Mononuclear cell (primary cell): ENCODE results near the gene SASH1. TPM values are rescaled to one million over a fixed set of nuclear protein-coding genes. Genes with fewer than 3 reads are reported as not detected.

Experiments used
- H3K27me3 ChIP-seq: 2 replicates; pipeline ENCODE4 v1.6.0; 2011; ENCODE audit warnings: low read length, control low read depth; ENCODE audit not compliant: insufficient read depth
- H3K4me1 ChIP-seq: 2 replicates; pipeline ENCODE4 v1.5.1; 2011; ENCODE audit warnings: mild to moderate bottlenecking, low read length, control low read depth; ENCODE audit not compliant: insufficient read depth
- H3K4me3 ChIP-seq: 2 replicates; pipeline ENCODE4 v1.5.1; 2011; ENCODE audit warnings: mild to moderate bottlenecking, low read length, moderate library complexity
- H3K9me3 ChIP-seq: 2 replicates; pipeline ENCODE4 v1.5.1; 2011; ENCODE audit warnings: low read depth, mild to moderate bottlenecking, control low read depth, low read length
- total RNA-seq: library from RNA; depleted of rRNA; stranded (reverse); fragments of >200 nt; gene quantifications from one replicate; pipeline ENCODE4 v1.2.3, GENCODE V29; 2012

SASH1 gene
- total RNA-seq, 1 donor, result 1.7 TPM

DNA sequence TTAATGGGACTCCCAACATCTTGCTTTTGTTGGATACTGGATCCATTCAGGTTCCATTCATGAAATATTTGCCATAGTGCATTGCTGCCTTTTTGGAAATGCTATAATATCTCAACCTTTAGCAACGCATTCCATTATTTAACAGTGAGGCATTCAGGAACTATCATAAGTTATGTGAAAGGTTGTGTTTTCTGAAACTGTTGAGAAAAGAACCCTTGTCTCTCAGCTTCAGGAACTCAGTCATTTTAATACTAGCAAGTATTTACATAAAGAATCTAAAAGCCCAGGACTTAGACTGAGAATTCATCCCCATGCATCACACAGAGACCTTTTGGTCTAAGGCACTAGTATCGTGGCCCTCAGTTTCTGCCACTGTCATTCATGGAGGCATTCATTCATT is 24.9 kb upstream of the SASH1 start:
- H3K9me3 ChIP-seq, result no peaks in the 10 kb centered on the region
- H3K4me1 ChIP-seq, result no peaks in the 10 kb centered on the region
- H3K4me3 ChIP-seq, result no peak overlapping the region
- H3K27me3 ChIP-seq, result no peaks in the 10 kb centered on the region

DNA sequence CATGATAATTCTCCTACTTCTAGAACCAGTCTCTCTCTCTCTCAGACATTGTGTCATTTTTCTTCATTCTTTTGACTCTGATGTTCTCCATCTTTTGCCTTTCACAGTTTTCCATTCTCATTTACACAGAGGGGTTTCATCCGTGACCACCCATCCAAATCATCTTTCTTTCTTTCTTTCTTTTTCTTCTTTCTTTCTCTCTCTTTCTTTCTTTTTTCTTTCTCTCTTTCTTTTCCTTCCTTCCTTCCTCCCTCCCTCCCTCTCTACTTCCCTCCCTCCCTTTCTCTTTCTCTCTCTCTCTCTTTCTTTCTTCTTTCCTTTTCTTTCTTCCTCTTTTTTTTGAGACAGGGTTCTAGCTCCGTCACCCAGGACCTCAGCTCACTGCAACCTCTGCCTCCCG is 19.9 kb upstream of the SASH1 start:
- Histone ChIP-seq H3K9me3 (no peaks in the 10 kb centered on the region), H3K27me3 (no peaks in the 10 kb centered on the region), H3K4me3 (no peak overlapping the region), H3K4me1 (no peaks in the 10 kb centered on the region)

DNA sequence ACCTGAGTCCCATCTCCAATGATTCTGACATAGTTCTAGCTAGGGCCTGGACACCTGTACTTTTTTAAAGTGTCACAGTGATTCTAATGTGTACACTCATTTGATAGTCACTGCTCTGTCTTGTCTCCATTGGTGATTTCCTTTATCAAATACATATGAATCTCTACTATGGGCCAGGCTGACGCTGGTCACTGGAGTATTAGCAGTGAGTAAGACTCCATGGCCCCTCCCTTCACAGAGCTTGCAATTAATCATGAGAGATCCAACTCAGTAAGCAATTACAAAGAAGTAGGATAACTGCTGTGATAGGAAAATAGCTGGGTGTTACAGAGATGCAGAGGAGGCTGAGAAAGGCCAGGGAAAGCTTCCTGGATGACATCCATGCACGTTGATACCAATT is 19.3 kb upstream of the SASH1 start:
- H3K9me3 ChIP-seq, result no peaks in the 10 kb centered on the region
- H3K4me1 ChIP-seq, result no peaks in the 10 kb centered on the region
- H3K27me3 ChIP-seq, result no peaks in the 10 kb centered on the region
- H3K4me3 ChIP-seq, result no peak overlapping the region

DNA sequence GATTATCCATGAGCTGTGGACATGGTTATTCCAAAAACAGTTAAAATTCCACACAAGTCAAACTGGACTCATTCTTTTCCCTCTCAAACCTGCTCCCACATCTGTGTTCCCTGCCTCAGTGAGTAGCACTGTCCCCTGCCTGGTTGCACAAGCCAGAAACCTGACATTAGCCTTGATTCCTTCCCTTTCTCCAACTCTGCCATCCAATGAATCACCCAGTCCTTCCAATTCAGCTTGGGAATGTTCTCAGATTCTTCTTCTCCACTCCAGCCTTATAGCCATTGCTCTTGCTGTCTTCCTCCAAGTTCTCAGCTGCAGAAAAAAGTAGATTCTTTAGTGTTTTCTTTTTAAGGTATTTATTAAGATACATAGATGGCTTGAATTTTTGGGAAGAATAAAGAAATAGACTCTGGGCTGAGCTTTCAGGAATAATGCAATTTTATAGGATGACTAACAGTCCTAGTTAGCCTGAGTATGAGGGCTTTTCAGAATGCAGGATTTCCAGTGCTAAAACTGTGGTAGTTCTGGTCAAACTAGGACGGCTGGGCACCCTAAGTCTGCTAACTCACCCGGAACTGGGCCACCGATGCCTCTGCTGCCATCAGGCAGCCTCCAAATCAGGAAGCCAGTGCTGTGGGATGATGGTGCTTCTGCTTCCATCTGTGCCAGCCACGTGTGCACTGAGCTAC is 18.2 kb upstream of the SASH1 start:
- peaks cover under 1% of the 10 kb centered on the region for H3K27me3 ChIP-seq
- H3K4me3 ChIP-seq, result no peak overlapping the region
- no peaks in the 10 kb centered on the region for H3K4me1 ChIP-seq

DNA sequence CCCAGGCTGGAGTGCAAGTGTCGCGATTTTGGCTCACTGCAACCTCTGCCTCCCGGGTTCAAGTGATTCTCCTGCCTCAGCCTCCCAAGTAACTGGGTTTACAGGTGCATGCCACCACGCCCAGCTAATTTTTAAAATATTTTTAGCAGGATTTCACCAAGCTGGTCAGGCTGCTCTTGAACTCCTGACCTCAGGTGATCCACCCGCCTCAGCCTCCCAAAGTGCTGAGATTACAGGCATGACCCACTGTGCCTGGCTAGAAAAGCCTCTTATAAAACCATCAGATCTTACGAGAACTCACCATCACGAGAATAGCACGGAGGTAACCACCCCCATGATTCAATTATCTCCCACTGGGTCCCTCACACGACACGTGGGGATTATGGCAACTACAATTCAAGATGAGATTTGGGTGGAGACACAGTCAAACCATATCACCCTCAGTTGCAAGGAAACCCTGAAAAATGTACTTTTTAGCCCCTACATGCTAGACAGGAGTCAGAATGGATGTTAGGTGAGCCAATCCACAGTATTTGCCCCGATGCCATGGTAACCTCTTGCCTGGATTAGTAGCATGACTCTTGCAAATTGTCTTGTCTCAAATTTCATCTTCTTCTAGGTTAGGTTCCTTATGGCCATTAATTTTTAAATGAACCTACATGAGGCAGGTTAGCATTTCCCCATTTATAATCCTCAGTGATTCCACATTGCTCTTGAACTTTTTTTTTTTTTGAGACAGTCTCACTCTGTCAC is 17.1 kb upstream of the SASH1 start:
- H3K9me3 ChIP-seq, result no peaks in the 10 kb centered on the region
- no peak overlapping the region for H3K4me3 ChIP-seq
- peaks cover 2% of the 10 kb centered on the region for H3K27me3 ChIP-seq
- no peaks in the 10 kb centered on the region for H3K4me1 ChIP-seq

More for the DNA sequence above, 18.2 kb upstream of the SASH1 start:
- H3K9me3 ChIP-seq, result no peaks in the 10 kb centered on the region

DNA sequence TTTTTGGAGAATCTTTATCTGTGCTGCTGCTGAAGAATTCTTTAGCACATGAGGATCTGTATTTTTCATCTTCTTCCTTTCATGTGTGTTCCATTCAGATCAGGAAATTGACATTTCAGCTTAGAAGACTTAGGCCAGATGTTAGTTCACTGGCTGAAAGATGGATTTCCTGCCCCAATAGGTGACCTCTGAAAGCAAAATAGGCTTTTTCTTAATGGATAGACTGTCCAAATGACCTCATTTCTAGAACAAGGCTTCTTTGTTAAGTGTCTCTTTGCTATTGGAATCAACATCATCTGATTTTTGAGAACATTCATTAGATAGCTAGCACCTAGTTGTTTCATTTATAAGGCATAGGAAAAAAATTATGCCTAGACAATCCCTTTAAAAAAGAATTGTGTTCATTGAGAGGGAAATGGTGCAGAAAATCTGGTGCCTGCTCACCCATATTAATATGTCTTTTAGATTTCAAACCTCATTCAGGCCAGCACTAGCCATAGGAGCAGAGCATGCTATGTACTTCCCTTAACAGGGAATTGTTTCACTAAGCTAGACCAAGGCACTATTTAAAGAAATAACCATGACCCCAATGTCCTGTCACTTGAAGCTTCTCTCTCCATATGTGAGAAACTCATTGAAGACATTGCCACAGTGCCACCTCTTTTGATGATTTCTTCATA is 13.6 kb upstream of the SASH1 start:
- no peak overlapping the region for H3K4me3 ChIP-seq
- no peaks in the 10 kb centered on the region for H3K4me1 ChIP-seq
- peaks cover 2% of the 10 kb centered on the region for H3K27me3 ChIP-seq
- H3K9me3 ChIP-seq, result no peaks in the 10 kb centered on the region

DNA sequence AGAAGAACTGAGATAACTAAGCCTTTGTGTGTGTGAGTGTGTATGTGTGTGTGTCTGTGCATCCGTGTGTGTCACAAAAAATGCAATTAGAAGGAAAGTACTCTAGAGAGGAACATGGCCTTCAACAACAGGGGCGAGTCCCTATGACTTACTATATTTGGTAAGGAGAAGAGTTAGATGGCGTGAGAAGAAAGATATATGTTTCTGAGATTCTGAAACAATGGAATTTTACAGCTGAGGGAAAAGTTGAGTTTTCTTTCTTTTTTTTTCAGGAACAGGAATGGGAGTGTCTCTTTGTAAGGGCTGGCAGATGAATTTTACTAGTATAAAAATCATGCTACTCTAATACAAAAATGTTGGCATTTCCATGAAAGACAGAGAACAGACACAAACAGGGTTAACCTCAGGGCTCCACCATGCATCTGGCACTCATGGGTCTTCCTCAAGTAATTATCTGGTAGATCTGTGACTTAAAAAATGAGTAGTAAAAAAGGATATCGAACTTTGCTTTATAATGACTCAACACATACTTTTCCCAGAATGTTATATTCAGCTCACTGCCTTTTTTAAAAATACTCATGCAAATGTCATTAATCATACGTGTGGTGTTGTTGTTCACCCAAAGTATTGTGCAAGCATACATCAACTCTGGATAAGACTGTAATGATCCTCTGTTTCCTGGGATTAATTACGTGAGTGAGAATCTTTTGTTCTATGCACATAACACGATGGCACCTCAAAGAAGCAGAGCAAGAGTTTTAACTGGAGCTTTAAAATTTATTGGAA is 12.8 kb upstream of the SASH1 start:
- Histone ChIP-seq H3K27me3 (peaks cover 2% of the 10 kb centered on the region), H3K4me3 (no peak overlapping the region), H3K4me1 (no peaks in the 10 kb centered on the region)

DNA sequence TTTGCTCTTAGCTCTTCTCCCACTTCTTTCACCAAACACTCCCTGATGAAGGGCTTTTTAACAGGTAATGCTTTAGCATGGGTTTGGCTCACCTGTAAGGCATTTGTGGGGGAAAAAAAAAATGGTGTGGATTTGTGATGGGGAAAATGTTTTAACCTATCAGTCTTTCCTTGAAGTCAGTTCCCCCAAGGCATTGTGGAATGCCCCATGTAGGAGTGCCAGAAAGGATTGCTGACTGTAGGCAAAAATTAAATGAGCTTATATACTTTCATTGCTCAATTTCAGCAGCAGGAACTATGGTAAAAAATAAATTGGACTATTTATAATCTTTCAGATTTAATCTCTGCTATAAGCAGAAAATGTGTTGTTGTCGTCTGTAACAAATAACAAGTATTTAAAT is 10.6 kb upstream of the SASH1 start:
- Histone ChIP-seq H3K27me3 (peaks cover 2% of the 10 kb centered on the region), H3K4me3 (no peak overlapping the region), H3K9me3 (no peaks in the 10 kb centered on the region), H3K4me1 (no peaks in the 10 kb centered on the region)

More for the DNA sequence above, 12.8 kb upstream of the SASH1 start:
- H3K9me3 ChIP-seq, result no peaks in the 10 kb centered on the region

DNA sequence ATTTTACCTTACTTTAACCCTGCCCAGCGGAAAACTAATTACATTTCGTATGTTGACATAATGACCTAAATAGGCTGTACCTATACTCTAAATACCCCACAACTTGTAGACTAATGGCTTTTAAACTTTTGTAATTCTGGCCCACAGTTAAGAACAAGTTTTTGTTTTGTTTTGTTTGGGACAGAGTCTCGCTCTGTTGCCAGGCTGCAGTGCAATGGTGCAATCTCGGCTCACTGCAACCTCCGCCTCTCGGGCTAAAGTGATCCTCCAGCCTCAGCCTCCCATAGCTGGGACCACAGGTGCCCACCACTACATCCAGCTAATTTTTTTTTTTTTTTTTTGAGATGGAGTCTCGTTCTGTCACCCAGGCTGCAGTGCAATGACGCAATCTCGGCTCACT is 5.7 kb upstream of the SASH1 start:
- Histone ChIP-seq H3K27me3 (peaks cover 16% of the 10 kb centered on the region), H3K4me3 (no peak overlapping the region), H3K9me3 (no peaks in the 10 kb centered on the region)

DNA sequence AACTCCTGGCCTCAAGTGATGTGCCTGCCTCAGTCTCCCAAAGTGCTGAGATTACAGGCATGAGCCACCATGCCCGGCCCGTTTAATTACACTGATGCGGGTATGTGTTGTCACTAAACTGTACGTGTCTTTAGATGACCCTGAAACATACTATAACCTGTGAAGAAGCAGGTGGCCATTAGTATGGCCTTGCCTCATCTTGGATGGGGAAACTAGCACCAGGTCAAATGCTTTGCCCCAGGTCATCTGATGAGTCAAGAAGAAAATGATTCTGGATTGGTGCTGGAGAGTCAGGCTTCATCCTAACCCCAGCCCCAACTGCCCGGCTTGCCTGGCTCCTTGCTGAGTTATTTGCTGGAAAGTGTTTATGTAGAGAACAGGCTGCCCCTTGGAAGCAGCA is 2.9 kb upstream of the SASH1 start:
- Histone ChIP-seq H3K4me3 (no peak overlapping the region), H3K4me1 (peaks cover 6% of the 10 kb centered on the region), H3K9me3 (no peaks in the 10 kb centered on the region), H3K27me3 (peaks cover 39% of the 10 kb centered on the region)

More for the DNA sequence above, 5.7 kb upstream of the SASH1 start:
- H3K4me1 ChIP-seq, result peaks cover 2% of the 10 kb centered on the region

DNA sequence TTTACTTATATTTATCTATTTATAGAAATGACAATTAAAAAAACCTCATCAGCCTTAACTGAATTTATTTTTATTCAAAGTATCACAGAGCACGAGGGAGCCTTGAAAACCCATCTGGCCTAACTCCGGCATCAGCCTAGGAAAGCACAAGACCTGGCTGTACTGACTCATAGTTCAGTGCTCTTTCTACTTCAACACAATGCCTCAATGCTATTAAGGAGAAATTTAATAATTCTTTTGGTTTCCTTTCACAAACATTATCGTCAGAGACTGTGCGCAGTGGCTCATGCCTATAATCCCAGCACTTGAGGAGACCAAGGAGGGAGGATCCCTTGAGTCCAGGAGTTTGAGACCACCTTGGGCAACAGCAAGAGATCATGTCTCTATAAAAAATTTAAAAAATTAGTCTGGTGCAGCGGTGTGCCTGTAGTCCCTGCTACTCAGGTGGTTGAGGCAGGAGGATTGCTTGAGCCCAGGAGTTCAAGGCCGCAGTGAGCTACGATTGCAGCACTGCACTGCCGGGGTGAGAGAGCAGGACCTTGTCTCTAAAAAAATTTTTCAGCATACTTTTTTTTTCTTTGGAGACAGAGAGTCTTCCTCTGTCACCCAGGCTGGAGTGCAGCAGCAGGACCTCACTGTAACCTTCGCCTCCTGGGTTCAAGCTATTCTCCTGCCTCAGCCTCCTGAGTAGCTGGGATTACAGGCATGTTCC is 1.9 kb upstream of the SASH1 start:
- peaks cover 49% of the 10 kb centered on the region for H3K27me3 ChIP-seq
- H3K4me1 ChIP-seq, result peaks cover 6% of the 10 kb centered on the region
- no peak overlapping the region for H3K4me3 ChIP-seq
- no peaks in the 10 kb centered on the region for H3K9me3 ChIP-seq

DNA sequence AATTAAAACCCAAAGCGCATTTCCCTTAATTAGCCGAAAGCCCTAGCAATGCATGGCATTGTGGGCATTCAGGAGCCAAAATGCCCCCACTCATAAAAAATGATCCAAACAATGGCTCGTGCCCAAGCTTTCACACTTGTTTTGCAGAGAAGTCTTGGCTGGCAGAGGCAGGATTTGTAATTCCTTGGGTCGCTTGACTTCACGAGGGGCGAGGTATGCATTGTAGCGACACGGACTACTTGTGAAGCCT is 613 bp upstream of the SASH1 start:
- Histone ChIP-seq H3K4me1 (peaks cover 6% of the 10 kb centered on the region), H3K27me3 (peaks cover 61% of the 10 kb centered on the region), H3K4me3 (no peak overlapping the region), H3K9me3 (no peaks in the 10 kb centered on the region)

DNA sequence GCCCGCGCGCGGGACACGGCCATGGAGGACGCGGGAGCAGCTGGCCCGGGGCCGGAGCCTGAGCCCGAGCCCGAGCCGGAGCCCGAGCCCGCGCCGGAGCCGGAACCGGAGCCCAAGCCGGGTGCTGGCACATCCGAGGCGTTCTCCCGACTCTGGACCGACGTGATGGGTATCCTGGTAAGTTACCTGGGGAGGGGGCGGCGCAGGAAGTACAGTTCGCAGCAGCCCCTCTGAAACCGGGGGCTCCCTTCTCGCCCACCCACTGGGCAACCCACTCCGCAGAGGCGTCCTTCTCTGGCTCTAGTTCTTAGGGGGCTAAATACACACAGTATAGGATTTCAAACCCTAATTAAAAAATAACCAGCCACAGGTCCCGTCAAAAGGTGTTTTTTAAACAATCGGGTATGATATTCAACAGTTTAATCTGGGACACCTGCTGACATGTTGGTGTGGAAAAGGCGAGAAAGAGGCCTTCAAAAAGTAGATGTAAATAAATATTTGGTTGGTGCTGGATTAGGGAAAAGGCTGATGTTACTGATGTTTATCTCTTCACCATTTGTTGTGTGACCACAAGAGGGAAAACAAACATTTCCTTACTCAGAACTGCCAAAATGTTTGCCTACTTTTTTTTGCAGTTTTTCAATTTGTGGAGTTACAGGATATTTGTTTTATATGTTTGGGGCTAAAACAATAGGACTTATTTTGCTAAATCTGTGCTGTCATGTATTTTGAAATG is 577 bp downstream of the SASH1 start:
- H3K9me3 ChIP-seq, result no peaks in the 10 kb centered on the region
- peaks cover 65% of the 10 kb centered on the region for H3K27me3 ChIP-seq
- H3K4me1 ChIP-seq, result peaks cover 6% of the 10 kb centered on the region
- H3K4me3 ChIP-seq, result peak overlapping the region; percentile 13

DNA sequence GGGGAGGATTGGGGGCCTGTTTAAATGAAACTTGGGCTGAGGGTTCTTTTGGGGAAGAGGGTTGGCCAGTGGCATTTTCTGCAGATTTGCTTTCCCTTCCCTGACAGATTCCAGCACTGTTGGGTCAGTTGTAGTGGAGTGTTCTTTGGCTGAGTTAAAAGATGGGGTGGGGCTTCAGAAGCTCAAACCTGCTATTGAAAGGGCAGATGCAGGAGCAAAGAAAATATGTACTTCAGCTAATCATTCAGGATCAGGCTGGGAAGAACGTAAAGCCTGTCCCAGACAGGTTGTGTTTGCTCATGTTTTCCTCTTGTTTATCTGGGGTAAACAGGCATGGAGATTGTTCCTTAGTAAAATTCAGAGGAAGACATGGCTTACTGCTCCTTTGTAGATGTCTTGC is 2.5 kb downstream of the SASH1 start:
- Histone ChIP-seq H3K4me1 (peaks cover 6% of the 10 kb centered on the region), H3K9me3 (no peaks in the 10 kb centered on the region), H3K4me3 (no peak overlapping the region), H3K27me3 (peaks cover 65% of the 10 kb centered on the region)
